ENCODE results near the gene BICRAL. TPM values are rescaled to one million over a fixed set of nuclear protein-coding genes. Genes with fewer than 3 reads are reported as not detected.

The BICRAL gene
- total and polyA plus RNA-seq, 9 of the 15 experiments (the other 6 are each of a cell fraction or from before 2014, with no cell fraction given): 1.2 to 11.9 (median 5.6) TPM

GRCh38 chr6:42742116-42742894 is 39.5 kb upstream of the BICRAL start (continued):
- TF ChIP-seq ETV1 (tag; conservative IDR thresholded peaks at IDR 0.05; ENCODE audit: low read depth) (no peak), PKNOX1 (IDR thresholded peaks at IDR 0.05) (peak; percentile 89), TRIM28 (IDR thresholded peaks at IDR 0.05) (no peak), ELF2 (CRISPR knock-in tag; IDR thresholded peaks at IDR 0.05) (0 out of 2 replicates have a peak, but pooled peaks have one; percentile 38), ATF3 (IDR thresholded peaks at IDR 0.05) (0 out of 2 replicates have a peak, but pooled peaks have one; percentile 18), ATF3 (CRISPR knock-in tag; conservative IDR thresholded peaks at IDR 0.05) (no peak), AFF1 (IDR thresholded peaks at IDR 0.05; ENCODE audit: low read depth in 1 of 2, partially characterized antibody in 2 of 2) (no peak), ZNF512 (tag; IDR thresholded peaks at IDR 0.05) (no peak), CXXC5 (CRISPR knock-in tag; IDR thresholded peaks at IDR 0.05) (no peak), HMBOX1 (IDR thresholded peaks at IDR 0.05) (peak; percentile 31; the same call in 1 of the 2 replicates), CREB3 (tag; conservative IDR thresholded peaks at IDR 0.05; ENCODE audit: low read depth) (no peak), CEBPG (CRISPR knock-in tag; IDR thresholded peaks at IDR 0.05) (peak; percentile 13; the same call in 1 of the 2 replicates), CEBPG (tag; conservative IDR thresholded peaks at IDR 0.05 in 1 of 2, IDR thresholded peaks at IDR 0.05 in 1 of 2) (peak in 1 of 2 experiments; percentile 77; a peak in 2 of 4 replicates)

Measured in K562 (cell line).